Spleen (tissue), 7 donors: Measurements from ENCODE around the gene SLC1A7.

ENCODE experiments used
- CTCF ChIP-seq, 11 experiments: fragments of 200-600 bp in 7 of 11; fragments of 450-650 bp in 4 of 11; sonication (generic) in 4 of 11; IDR thresholded peaks in 8 of 11; conservative IDR thresholded peaks in 3 of 11; 1 replicate in 7 of 11; 2 replicates in 4 of 11; pipeline versions ENCODE4 v1.4.0 to v1.8.0; 2016 to 2021; ENCODE audit warnings: antibody characterized with exemption in 11 of 11, inconsistent platforms in 4 of 11, mild to moderate bottlenecking in 1 of 11
- POLR2A ChIP-seq, 3 donors: fragments of 450-650 bp; IDR thresholded peaks; one replicate each; pipeline ENCODE4 v1.5.1; 2017; ENCODE audit warnings: antibody characterized with exemption in 3 of 3, mild to moderate bottlenecking in 1 of 3
- donor health status: DM: no; HTN: no; CAD: no; lungs with moderate emphysema.
- donor health status: DM: no; HTN: no; CAD: no.
- donor health status: DM: no; HTN: no; CAD: no.

GRCh38 chr1:53075761-53076163 is 66.7 kb downstream of the SLC1A7 start:
- no peak for TF ChIP-seq POLR2A (IDR thresholded peaks at IDR 0.05)
- no peak for TF ChIP-seq CTCF (IDR thresholded peaks at IDR 0.05 in 8 of 11, conservative IDR thresholded peaks at IDR 0.05 in 3 of 11)
